ENCODE measurements around the gene HTR1A. TPM values are rescaled to one million over a fixed set of nuclear protein-coding genes. Genes with fewer than 3 reads are reported as not detected.

Gene HTR1A
- polyA plus RNA-seq, 4 donors = not detected

Other genes with a start within 250 kb of the HTR1A start
- gene RNF180, start 203.4 kb upstream of the HTR1A start, polyA plus RNA-seq (ENCODE audit: insufficient read length in 4 of 4) = 10 to 100 TPM in 2 of 4 donors, 1 to 10 TPM in 2; 9.4 to 11.6 (median 10.2) TPM

Measured in left renal cortex interstitium (tissue), 4 donors.